Thyroid gland (tissue), 4 donors: ENCODE data around the gene GOLGA2.
"Not testable (repeated sequence)": the region's sequence is repeated elsewhere in the genome, so short reads cannot be mapped to it uniquely, and the experiment has no call there.

Experiments used
- POLR2A ChIP-seq, 2 donors: fragments of 450-650 bp; IDR thresholded peaks; one replicate each; pipeline ENCODE4 v1.6.1; 2017; ENCODE audit warnings: antibody characterized with exemption in 2 of 2, mild to moderate bottlenecking in 2 of 2, moderate library complexity in 1 of 2
- TF ChIP-seq, protein P1 (sequence below), 6 experiments: fragments of 200-600 bp in 3 of 6; fragments of 450-650 bp in 3 of 6; sonication (generic) in 3 of 6; IDR thresholded peaks; one replicate each; pipeline ENCODE4 v1.5.1; 2016 to 2019; ENCODE audit warnings: antibody characterized with exemption in 6 of 6, mild to moderate bottlenecking in 2 of 6, inconsistent platforms in 1 of 6, moderate library complexity in 1 of 6

GRCh38 chr9:128230897-128231296, 44.9 kb downstream of the GOLGA2 start:
- TF ChIP-seq, protein P1, sequence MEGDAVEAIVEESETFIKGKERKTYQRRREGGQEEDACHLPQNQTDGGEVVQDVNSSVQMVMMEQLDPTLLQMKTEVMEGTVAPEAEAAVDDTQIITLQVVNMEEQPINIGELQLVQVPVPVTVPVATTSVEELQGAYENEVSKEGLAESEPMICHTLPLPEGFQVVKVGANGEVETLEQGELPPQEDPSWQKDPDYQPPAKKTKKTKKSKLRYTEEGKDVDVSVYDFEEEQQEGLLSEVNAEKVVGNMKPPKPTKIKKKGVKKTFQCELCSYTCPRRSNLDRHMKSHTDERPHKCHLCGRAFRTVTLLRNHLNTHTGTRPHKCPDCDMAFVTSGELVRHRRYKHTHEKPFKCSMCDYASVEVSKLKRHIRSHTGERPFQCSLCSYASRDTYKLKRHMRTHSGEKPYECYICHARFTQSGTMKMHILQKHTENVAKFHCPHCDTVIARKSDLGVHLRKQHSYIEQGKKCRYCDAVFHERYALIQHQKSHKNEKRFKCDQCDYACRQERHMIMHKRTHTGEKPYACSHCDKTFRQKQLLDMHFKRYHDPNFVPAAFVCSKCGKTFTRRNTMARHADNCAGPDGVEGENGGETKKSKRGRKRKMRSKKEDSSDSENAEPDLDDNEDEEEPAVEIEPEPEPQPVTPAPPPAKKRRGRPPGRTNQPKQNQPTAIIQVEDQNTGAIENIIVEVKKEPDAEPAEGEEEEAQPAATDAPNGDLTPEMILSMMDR (IDR thresholded peaks at IDR 0.05) = not testable (repeated sequence)
- TF ChIP-seq POLR2A (IDR thresholded peaks at IDR 0.05) = not testable (repeated sequence)
